ENCODE measurements around the gene AQP2.

AQP2 gene

DNA sequence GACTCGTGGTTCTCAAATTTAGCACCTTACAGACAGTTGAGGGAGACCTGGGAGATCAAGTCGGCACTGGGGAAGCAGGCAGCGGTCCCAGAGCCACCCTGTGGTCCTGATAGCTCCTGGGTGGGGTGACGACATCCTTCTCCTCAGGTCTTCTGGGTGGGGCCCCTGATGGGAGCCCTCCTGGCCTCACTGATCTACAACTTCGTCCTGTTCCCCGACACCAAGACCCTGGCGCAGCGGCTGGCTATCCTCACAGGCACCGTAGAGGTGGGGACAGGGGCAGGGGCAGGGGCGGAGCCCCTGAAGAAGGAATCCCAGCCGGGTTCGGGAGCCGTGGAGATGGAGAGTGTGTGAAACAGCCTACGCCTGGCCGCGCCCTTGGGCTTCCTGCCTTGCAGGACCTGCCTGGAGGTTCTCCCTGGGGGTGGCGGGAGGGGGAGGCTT is 24.8 kb downstream of the AQP2 start:
- TF ChIP-seq CTCF (conservative IDR thresholded peaks at IDR 0.05; ENCODE audit: low read length), result no peak
- DNase-seq (ENCODE audit: low read depth), result no peak
- no peak overlapping the region for H3K4me3 ChIP-seq (ENCODE audit: low read length)

- no peak overlapping the region for H3K4me3 ChIP-seq (ENCODE audit: low read length)
- no peak for DNase-seq (ENCODE audit: low read depth)
- TF ChIP-seq CTCF (conservative IDR thresholded peaks at IDR 0.05; ENCODE audit: low read length), result no peak
These were observed 26.0 kb downstream of the AQP2 start for GRCh38 chr12:49976557-49976956.

DNA sequence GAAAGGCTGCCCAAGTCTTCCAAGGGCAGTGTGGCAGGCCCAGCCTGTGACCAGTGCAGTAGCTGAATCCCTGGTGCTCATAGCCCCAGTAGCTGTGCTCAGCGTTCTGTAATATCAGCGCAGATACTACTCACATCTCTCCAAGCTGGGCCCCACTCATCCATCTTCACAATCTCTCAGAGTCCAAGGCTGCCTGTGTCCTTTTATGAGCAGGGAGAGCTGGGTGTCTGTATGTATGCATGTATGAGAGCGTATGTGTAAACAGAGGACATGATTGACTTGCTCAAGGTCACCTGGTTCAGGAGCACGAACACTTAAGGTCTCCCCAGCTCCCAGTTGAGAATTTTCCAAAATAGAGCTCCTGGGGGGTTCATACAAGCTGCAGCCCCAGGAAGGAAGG is 27.6 kb downstream of the AQP2 start:
- no peak for TF ChIP-seq CTCF (conservative IDR thresholded peaks at IDR 0.05; ENCODE audit: low read length)
- DNase-seq (ENCODE audit: low read depth), result no peak
- no peak overlapping the region for H3K4me3 ChIP-seq (ENCODE audit: low read length)

DNA sequence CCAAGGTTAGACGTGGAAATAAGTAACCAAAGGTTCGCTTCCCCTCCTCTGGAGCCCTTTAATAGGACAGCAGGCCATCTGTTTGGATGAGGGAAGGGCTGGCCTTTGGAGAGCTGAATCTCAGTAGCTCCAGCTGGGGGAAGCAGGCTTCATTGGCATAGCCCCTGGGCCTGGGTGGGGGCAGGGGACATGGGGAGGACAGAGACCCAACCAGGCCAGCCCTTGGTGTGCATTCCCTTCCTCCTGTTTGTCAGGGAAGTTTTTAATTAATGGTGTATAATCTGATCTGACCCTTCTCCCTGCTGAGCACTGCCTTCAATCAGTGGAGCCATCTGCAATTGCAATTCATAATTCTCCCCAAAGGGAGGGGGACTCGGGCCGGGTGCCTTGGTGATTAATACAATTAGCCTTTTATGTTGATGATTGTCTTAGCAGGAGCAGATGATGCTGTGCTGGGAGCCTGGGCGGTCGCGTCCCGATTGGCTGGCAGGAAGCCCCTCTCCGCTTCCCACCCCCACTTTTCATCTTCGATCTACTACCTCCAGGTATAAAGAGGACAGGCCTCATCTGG is 28.6 kb downstream of the AQP2 start:
- no peak for DNase-seq (ENCODE audit: low read depth)
- TF ChIP-seq CTCF (conservative IDR thresholded peaks at IDR 0.05; ENCODE audit: low read length), result no peak
- no peak overlapping the region for H3K4me3 ChIP-seq (ENCODE audit: low read length)

GRCh38 chr12:49979791-49980190 is 29.3 kb downstream of the AQP2 start:
- TF ChIP-seq CTCF (conservative IDR thresholded peaks at IDR 0.05; ENCODE audit: low read length), result no peak
- H3K4me3 ChIP-seq (ENCODE audit: low read length), result no peak overlapping the region
- DNase-seq (ENCODE audit: low read depth), result no peak

- no peak for DNase-seq (ENCODE audit: low read depth)
- H3K4me3 ChIP-seq (ENCODE audit: low read length), result no peak overlapping the region
- TF ChIP-seq CTCF (conservative IDR thresholded peaks at IDR 0.05; ENCODE audit: low read length), result no peak
These were observed 30.2 kb downstream of the AQP2 start for GRCh38 chr12:49980501-49981349.

Data from AG10803 (cell line).